Peyer's patch (tissue), 4 donors: Measurements from ENCODE around the gene ANKMY1. TPM values are rescaled to one million over a fixed set of nuclear protein-coding genes. Genes with fewer than 3 reads are reported as not detected.
A peak's percentile ranks its signal among the peaks of the same experiment; 100 is the strongest.

Source experiments
- DNase-seq, 3 donors: peaks; one replicate each; pipeline ENCODE4 v3.0.0-alpha.2; 2017 to 2019
- H3K27ac ChIP-seq, 4 donors: fragments of 200-600 bp; sonication (generic); one replicate each; pipeline ENCODE4 v1.5.1; 2016 to 2019
- H3K27me3 ChIP-seq, 2 donors: fragments of 200-600 bp; sonication (generic); one replicate each; pipeline ENCODE4 v1.5.1; 2019
- H3K36me3 ChIP-seq, 3 donors: fragments of 200-600 bp; sonication (generic); one replicate each; pipeline ENCODE4 v1.5.1; 2016 to 2019
- H3K4me1 ChIP-seq, 4 donors: fragments of 200-600 bp; sonication (generic); one replicate each; pipeline ENCODE4 v1.5.1; 2016 to 2019
- H3K4me3 ChIP-seq, 4 donors: fragments of 200-600 bp; sonication (generic); 1 replicate in 3 of 4; 2 replicates in 1 of 4; pipeline ENCODE4 v1.5.1; 2016 to 2019; ENCODE audit warnings: mild to moderate bottlenecking in 1 of 4
- H3K9me3 ChIP-seq, 4 donors: fragments of 200-600 bp; sonication (generic); one replicate each; pipeline ENCODE4 v1.5.1; 2016 to 2019; ENCODE audit warnings: mild to moderate bottlenecking in 1 of 4
- CTCF ChIP-seq, 6 experiments: fragments of 450-650 bp in 4 of 6; fragments of 200-600 bp in 2 of 6; sonication (generic) in 1 of 6; IDR thresholded peaks; one replicate each; pipeline ENCODE4 v1.5.1; 2017 to 2019; ENCODE audit warnings: antibody characterized with exemption in 6 of 6, mild to moderate bottlenecking in 3 of 6, moderate library complexity in 1 of 6
- POLR2A ChIP-seq, 2 donors: fragments of 450-650 bp; IDR thresholded peaks; one replicate each; pipeline ENCODE4 v1.5.1; 2017; ENCODE audit warnings: antibody characterized with exemption in 2 of 2, mild to moderate bottlenecking in 2 of 2, moderate library complexity in 2 of 2
- total RNA-seq, 4 donors: library from RNA; depleted of rRNA; stranded (reverse); fragments of >200 nt; gene quantifications; one replicate each; pipeline ENCODE4 v1.1.0, GENCODE V29; 2016

The ANKMY1 gene
- total RNA-seq, 4 donors from 2014 or later = 27.8 to 89.1 (median 40.1) TPM

- no peak overlapping the region for H3K4me3 ChIP-seq
- no peaks in the 10 kb centered on the region for H3K9me3 ChIP-seq
- H3K4me1 ChIP-seq = peaks cover 0 to 8% (median 0%) of the 10 kb centered on the region in 4 donors
- no peak overlapping the region for H3K27ac ChIP-seq
- TF ChIP-seq CTCF (IDR thresholded peaks at IDR 0.05) (no peak), POLR2A (IDR thresholded peaks at IDR 0.05) (no peak)
- H3K36me3 ChIP-seq = peaks cover 0 to 11% (median 0%) of the 10 kb centered on the region in 3 donors
- H3K27me3 ChIP-seq = no peaks in the 10 kb centered on the region
- no peak for DNase-seq
These were observed 38.2 kb downstream of the ANKMY1 start for GRCh38 chr2:240519396-240520129.

GRCh38 chr2:240518981-240519380 is 38.8 kb downstream of the ANKMY1 start:
- Histone ChIP-seq H3K4me1 (peaks cover 0 to 10% (median 3%) of the 10 kb centered on the region in 4 donors), H3K36me3 (peaks cover 0 to 10% (median 0%) of the 10 kb centered on the region in 3 donors), H3K27me3 (no peaks in the 10 kb centered on the region), H3K27ac (no peak overlapping the region), H3K9me3 (no peaks in the 10 kb centered on the region), H3K4me3 (no peak overlapping the region)
- TF ChIP-seq CTCF (IDR thresholded peaks at IDR 0.05) (no peak), POLR2A (IDR thresholded peaks at IDR 0.05) (no peak)
- DNase-seq = no peak

GRCh38 chr2:240517342-240517741 is 40.4 kb downstream of the ANKMY1 start:
- H3K4me1 ChIP-seq = peaks cover 0 to 11% (median 4%) of the 10 kb centered on the region in 4 donors
- TF ChIP-seq CTCF (IDR thresholded peaks at IDR 0.05) (no peak), POLR2A (IDR thresholded peaks at IDR 0.05) (no peak)
- peaks cover 0 to 4% (median 0%) of the 10 kb centered on the region in 3 donors for H3K36me3 ChIP-seq
- H3K4me3 ChIP-seq = no peak overlapping the region
- no peaks in the 10 kb centered on the region for H3K9me3 ChIP-seq
- DNase-seq = no peak
- no peak overlapping the region for H3K27ac ChIP-seq
- H3K27me3 ChIP-seq = no peaks in the 10 kb centered on the region

GRCh38 chr2:240514631-240515030 is 43.2 kb downstream of the ANKMY1 start:
- Histone ChIP-seq H3K27me3 (no peaks in the 10 kb centered on the region), H3K9me3 (no peaks in the 10 kb centered on the region), H3K4me3 (no peak overlapping the region), H3K4me1 (peaks cover 0 to 4% (median 4%) of the 10 kb centered on the region in 4 donors), H3K27ac (no peak overlapping the region), H3K36me3 (peaks cover 0 to 15% (median 0%) of the 10 kb centered on the region in 3 donors)
- TF ChIP-seq POLR2A (IDR thresholded peaks at IDR 0.05) (no peak), CTCF (IDR thresholded peaks at IDR 0.05) (no peak)
- DNase-seq = peak in 1 of 3 donors; percentile 37

- no peaks in the 10 kb centered on the region for H3K9me3 ChIP-seq
- H3K36me3 ChIP-seq = peaks cover 0 to 15% (median 0%) of the 10 kb centered on the region in 3 donors
- no peak overlapping the region for H3K4me3 ChIP-seq
- no peaks in the 10 kb centered on the region for H3K27me3 ChIP-seq
- H3K27ac ChIP-seq = no peak overlapping the region
- DNase-seq = peak; percentile 86 to 92 (median 88)
- peaks cover 0 to 4% (median 4%) of the 10 kb centered on the region in 4 donors for H3K4me1 ChIP-seq
- TF ChIP-seq POLR2A (IDR thresholded peaks at IDR 0.05) (no peak), CTCF (IDR thresholded peaks at IDR 0.05) (peak; percentile 73 to 89 (median 84))
These were observed 44.1 kb downstream of the ANKMY1 start for GRCh38 chr2:240513549-240514287.
